GM18499 (cell line): ENCODE results near the gene GTF2A1L.
"Not testable (repeated sequence)": the region's sequence is repeated elsewhere in the genome, so short reads cannot be mapped to it uniquely, and the experiment has no call there.

ENCODE experiments used
- ATAC-seq: cut with Tn5 transposase; IDR thresholded peaks from one replicate; pipeline ENCODE4 v1.9.1; 2021; ENCODE audit warnings: moderate number of reproducible peaks; ENCODE audit not compliant: insufficient read depth, unreplicated experiment

GTF2A1L gene

DNA sequence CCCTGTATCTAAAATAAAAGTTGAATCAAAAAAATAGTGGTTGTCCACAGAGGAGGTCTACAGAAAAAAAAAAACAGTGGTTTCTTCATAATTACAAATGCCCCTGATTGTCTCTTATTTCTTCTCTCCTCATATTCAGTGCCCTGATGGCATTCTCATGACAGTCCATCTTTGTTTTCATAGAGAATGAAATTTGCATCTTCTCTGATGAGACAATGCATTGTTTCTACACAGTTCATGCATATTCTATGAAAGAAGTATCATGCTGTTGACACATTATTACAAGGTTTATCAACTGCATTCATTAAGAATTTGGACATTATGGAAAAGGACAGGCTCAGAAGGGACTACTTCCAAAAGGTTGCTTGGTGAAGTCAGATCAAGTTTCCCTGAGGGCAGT lies 78.3 kb downstream of the GTF2A1L start:
- no peak for ATAC-seq

- no peak for ATAC-seq
Measured at GRCh38 chr2:48696881-48697280, 79.2 kb downstream of the GTF2A1L start.

GRCh38 chr2:48699348-48699930 lies 81.8 kb downstream of the GTF2A1L start:
- ATAC-seq, result no peak

GRCh38 chr2:48703621-48704020 lies 86.0 kb downstream of the GTF2A1L start:
- not testable (repeated sequence) for ATAC-seq

- ATAC-seq, result no peak
Measured at GRCh38 chr2:48707466-48707865, 89.8 kb downstream of the GTF2A1L start.

- no peak for ATAC-seq
Measured at GRCh38 chr2:48709096-48710034, 91.7 kb downstream of the GTF2A1L start.

DNA sequence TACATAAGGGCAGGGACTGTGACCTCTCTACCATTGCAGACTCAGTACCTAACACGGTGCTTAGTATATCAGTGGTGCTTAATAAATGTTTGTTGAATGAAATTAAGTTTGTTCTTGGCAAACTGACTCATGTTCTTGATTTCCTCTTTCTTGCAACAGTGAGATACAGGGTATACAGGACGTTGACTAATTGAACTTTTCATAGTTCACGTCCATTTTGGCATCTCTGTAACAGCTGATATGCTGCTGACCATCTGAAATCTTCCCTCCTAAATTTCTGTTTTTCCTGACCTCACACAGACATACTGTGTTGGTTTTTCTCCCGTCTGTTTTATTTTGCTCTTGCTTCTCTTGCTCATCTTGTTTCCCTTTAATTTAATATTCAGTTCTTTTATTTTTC lies 93.7 kb downstream of the GTF2A1L start:
- ATAC-seq, result no peak

DNA sequence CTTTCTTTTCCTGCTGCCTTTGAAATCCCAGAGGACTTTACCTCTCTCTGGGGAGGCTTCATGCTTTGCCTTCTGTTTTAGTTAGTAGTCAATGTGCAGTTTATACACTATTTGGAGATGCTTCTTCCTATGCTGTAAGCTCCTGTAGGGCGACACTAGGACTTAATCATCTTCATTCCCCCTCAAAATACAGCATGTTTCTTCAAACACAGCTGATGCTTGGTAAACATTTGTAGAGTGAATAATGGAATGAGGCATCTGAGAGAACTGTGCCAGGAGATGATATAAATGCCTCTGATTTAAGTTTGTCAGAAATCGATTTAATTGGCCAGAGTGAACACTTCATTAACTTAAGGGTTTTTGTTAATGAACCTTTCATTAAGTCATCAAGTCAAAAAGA lies 94.5 kb downstream of the GTF2A1L start:
- ATAC-seq, result no peak

DNA sequence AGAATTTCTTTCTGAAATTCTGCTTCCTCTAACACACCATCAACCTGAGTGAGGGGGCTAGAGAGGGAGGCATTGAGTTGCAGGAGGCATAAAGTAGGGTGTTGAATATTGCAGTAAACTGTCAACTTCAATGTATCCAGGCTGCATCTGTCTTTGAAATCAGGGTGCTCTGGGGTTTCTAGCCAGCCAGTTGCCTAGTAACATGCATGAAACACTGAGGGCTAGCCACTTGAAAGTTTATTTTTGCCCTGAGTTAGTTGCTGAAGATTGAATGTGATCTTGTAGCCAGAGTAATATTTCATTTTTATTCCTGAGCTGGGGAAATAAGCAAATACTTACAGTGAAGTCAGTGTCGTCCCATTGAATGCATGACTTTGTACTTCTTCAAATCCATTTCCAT lies 96.0 kb downstream of the GTF2A1L start:
- ATAC-seq, result no peak

DNA sequence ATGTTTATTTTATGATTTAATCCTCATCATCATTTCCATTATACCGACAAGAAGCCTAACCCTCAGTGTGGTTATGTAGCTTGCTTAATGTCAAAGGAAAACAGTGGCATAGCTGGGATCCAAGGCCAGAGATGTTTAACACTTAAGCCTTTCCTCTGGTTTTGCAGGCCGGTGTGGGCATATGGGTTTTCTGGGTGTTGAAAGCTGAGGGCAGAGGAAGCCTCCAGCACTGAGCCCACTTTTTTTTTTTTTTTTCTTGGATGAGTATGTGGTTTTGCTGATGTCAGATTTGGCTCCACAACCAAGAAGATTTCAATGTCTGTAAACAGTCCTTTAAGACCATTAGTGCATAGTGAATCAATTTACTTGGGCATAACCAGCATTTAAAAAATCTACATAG lies 96.6 kb downstream of the GTF2A1L start:
- no peak for ATAC-seq

DNA sequence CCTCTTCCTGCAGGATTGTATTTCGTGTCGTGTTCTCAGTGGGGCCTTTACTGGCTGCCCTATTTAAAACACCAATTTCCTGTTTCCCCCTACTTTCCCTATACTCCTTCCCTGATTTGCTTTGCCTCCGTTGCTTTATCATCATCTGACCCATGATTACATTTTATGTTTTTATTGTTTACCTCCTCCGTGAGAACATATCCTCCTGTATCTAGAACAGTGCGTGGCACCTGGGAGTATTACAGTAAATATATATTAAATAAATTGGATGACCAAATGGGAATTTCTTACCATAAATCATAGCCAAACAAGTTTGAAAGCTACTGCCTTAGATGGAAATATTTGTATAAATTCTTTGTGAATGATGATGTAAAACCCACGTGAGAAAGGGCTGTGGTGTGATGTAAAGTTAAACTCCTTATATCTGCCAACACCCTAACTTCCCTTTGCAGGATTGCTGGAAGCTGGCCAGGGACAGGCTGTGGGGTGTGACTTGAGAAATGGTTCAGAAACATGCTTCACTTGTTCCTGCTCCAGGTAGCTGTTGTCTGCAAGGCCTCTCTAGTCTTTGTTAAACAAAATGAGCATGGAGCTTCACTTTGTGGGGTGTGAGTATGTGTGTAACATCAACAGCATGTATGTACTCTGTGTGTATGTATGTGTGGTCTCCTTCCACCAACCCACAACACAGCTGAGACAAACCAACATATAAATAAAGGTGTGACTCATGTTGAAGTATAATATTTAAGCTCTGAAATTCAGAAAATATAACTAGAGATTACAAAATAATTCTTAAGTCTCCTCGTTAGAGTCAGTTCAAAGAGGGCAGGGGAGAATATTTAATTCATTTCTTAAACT lies 97.6 kb downstream of the GTF2A1L start:
- no peak for ATAC-seq

- no peak for ATAC-seq
Measured at GRCh38 chr2:48715956-48716355, 98.3 kb downstream of the GTF2A1L start.

DNA sequence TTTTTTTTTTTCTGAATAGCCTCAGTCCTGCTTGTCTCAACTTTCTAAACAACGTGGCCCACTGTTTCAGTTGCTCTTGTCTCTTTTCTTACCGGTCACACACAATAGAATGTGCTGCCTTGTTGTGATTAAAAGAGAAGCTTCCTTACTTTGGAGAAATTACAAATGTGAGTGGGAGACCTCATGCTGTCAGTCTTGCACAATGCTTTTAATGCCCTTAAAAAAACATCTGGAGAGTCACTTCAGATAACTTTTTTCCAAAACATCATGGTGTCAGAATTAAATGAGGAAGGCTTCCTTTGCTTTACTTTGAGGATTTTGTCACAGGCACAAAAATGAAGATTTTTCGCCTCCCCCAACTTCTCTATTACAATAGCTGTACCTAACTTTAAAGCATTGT lies 100.2 kb downstream of the GTF2A1L start:
- no peak for ATAC-seq

GRCh38 chr2:48719480-48720177 lies 102.0 kb downstream of the GTF2A1L start:
- ATAC-seq, result no peak

DNA sequence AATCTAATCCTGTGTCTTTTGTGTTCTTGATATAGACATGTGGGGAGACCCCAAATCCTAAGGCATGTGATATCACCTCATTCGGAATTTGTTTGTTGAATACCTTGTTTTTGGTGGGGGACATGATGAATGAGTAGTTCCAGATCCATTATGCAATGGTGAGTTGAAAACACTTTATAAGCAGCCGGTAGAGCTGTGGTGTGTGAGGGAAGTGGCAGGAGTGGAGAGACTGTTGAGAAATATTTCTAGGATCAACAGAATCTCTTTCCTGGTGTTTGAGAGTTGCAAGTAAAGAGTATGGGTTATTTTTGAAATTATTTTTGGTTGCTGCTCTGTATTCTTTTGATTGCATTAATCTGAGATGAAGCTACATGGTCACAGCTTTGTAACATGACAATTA lies 103.5 kb downstream of the GTF2A1L start:
- no peak for ATAC-seq

- no peak for ATAC-seq
Measured at GRCh38 chr2:48722391-48722790, 104.7 kb downstream of the GTF2A1L start.

DNA sequence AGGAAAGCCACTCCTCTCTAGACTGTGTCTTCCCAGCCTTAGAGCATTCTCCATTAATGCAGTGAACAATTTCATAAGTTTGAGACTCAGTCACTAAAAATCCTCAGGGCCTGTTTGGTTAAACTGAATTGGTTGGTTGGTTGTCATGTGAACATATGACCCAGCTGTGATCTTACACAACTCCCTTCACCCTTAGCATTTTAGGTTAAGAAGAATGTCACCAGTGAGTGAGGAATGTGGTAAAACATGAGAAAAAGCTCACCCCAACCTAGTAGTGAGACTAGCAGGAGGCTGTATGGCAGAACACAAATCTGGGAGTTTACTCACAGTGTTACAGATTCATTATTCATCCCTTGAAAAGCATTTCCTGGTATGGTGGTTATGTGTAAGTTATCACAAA lies 105.5 kb downstream of the GTF2A1L start:
- no peak for ATAC-seq

- ATAC-seq, result no peak
Measured at GRCh38 chr2:48724278-48724677, 106.6 kb downstream of the GTF2A1L start.

- ATAC-seq, result no peak
Measured at GRCh38 chr2:48725696-48726494, 108.2 kb downstream of the GTF2A1L start.

DNA sequence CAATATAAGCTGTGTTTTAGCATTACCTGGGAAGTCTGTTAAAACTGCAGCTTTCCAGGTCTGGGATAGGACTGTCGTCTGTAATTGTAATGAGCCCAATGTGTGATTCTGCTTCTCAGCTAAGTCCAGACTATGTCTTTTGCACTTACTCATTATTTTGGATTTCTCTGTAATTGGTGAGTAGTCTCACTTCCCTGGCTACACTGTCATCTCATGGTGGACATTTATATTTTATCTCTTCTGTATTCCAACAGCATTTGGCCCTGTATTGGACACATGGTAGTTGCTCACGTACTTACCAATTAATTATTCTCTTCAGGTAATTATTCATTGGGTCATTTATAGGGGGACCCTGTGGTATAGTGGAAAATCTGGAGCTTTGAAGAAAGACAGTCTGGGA lies 109.9 kb downstream of the GTF2A1L start:
- ATAC-seq, result no peak
